Hepatocyte (in vitro differentiated cells): ENCODE data around the gene GRIK4. TPM values are rescaled to one million over a fixed set of nuclear protein-coding genes. Genes with fewer than 3 reads are reported as not detected.

Experiments used
- DNase-seq: peaks from one replicate; pipeline ENCODE4 v3.0.0-alpha.2; 2016; ENCODE audit warnings: low spot score
- H2AFZ ChIP-seq: fragments of 200-600 bp; sonication (generic); 2 replicates; pipeline ENCODE4 v1.6.0; 2016; ENCODE audit warnings: antibody characterized with exemption, mild to moderate bottlenecking
- H3K27ac ChIP-seq: fragments of 200-600 bp; sonication (generic); 2 replicates; pipeline ENCODE4 v1.5.1; 2016; ENCODE audit warnings: mild to moderate bottlenecking
- H3K27me3 ChIP-seq: fragments of 200-600 bp; sonication (generic); 2 replicates; pipeline ENCODE4 v1.6.1; 2016
- H3K36me3 ChIP-seq: fragments of 200-600 bp; sonication (generic); replicated peaks from 2 replicates; pipeline ENCODE4 v1.5.1; 2016; ENCODE audit warnings: low read depth; ENCODE audit not compliant: insufficient read depth
- H3K4me1 ChIP-seq: fragments of 200-600 bp; sonication (generic); 2 replicates; pipeline ENCODE4 v1.5.1; 2016; ENCODE audit warnings: mild to moderate bottlenecking, moderate library complexity; ENCODE audit not compliant: insufficient read depth
- H3K4me2 ChIP-seq: fragments of 200-600 bp; sonication (generic); 2 replicates; pipeline ENCODE4 v1.6.0; 2016
- H3K4me3 ChIP-seq: fragments of 200-600 bp; sonication (generic); 2 replicates; pipeline ENCODE4 v1.5.1; 2016; ENCODE audit warnings: mild to moderate bottlenecking
- H3K79me2 ChIP-seq: fragments of 200-600 bp; sonication (generic); 2 replicates; pipeline ENCODE4 v1.6.0; 2017; ENCODE audit warnings: mild to moderate bottlenecking
- H3K9me2 ChIP-seq: fragments of 200-600 bp; sonication (generic); replicated peaks from 2 replicates; pipeline ENCODE4 v1.6.0; 2017; ENCODE audit warnings: mild to moderate bottlenecking; ENCODE audit not compliant: insufficient read depth
- H3K9me3 ChIP-seq: fragments of 200-600 bp; sonication (generic); 2 replicates; pipeline ENCODE4 v1.5.1; 2016; ENCODE audit warnings: low read depth, mild to moderate bottlenecking
- H4K20me1 ChIP-seq: fragments of 200-600 bp; sonication (generic); 2 replicates; pipeline ENCODE4 v1.6.0; 2016; ENCODE audit warnings: mild to moderate bottlenecking; ENCODE audit not compliant: insufficient read depth, poor library complexity, severe bottlenecking
- CTCF ChIP-seq: fragments of 200-600 bp; sonication (generic); IDR thresholded peaks from 2 replicates; pipeline ENCODE4 v1.5.1; 2016; ENCODE audit warnings: antibody characterized with exemption, mild to moderate bottlenecking; ENCODE audit not compliant: poor library complexity
- EZH2 ChIP-seq: fragments of 200-600 bp; sonication (generic); IDR thresholded peaks from 2 replicates; pipeline ENCODE4 v1.6.1; 2016; ENCODE audit warnings: antibody characterized with exemption, mild to moderate bottlenecking, borderline replicate concordance
- EZH2phosphoT487 ChIP-seq: fragments of 200-600 bp; sonication (generic); IDR thresholded peaks from one replicate; pipeline ENCODE4 v1.6.1; 2018; ENCODE audit warnings: antibody characterized with exemption, mild to moderate bottlenecking, low read depth, moderate library complexity; ENCODE audit not compliant: unreplicated experiment, severe bottlenecking
- WGBS: methylation state at CpG from one replicate; pipeline ENCODE4 v1.1.6; 2016; ENCODE audit warnings: low lambda C conversion rate; ENCODE audit errors: missing lambda C conversion rate; 5-methylcytosine and 5-hydroxymethylcytosine counted together
- polyA plus RNA-seq: library from polyadenylated mRNA; unstranded; fragments of >200 nt; fragmentation: Nextera tagmentation; extraction: Ambion mirVana; gene quantifications from 2 replicates; pipeline ENCODE4 v1.2.1, GENCODE V29; 2016
- total RNA-seq: library from RNA; depleted of rRNA; stranded (reverse); fragments of >200 nt; gene quantifications from 2 replicates; pipeline ENCODE4 v1.2.3, GENCODE V29; 2014

GRIK4 gene
- total and polyA plus RNA-seq, 2 experiments from 2014 or later = 1.5 to 2.3 TPM

GRCh38 chr11:120532832-120533196, 21.3 kb downstream of the GRIK4 start:
- Histone ChIP-seq H3K9me3 (no peaks in the 10 kb centered on the region), H3K4me1 (peaks cover 10% of the 10 kb centered on the region), H3K9me2 (no peaks in the 10 kb centered on the region), H3K27me3 (peaks cover 5% of the 10 kb centered on the region), H3K4me3 (no peak overlapping the region), H3K79me2 (no peaks in the 10 kb centered on the region), H4K20me1 (no peaks in the 10 kb centered on the region), H3K4me2 (no peak overlapping the region), H3K36me3 (no peaks in the 10 kb centered on the region), H3K27ac (no peak overlapping the region), H2AFZ (no peak overlapping the region)
- no peak for DNase-seq
- 70% methylated on average over 5 of the region's 5 CpGs for WGBS
- no peak for TF ChIP-seq EZH2
- TF ChIP-seq CTCF = no peak
- TF ChIP-seq EZH2phosphoT487 = no peak

- 94% methylated on average over 13 of the region's 13 CpGs for WGBS
- Histone ChIP-seq H4K20me1 (no peaks in the 10 kb centered on the region), H3K79me2 (no peaks in the 10 kb centered on the region), H3K4me3 (no peak overlapping the region), H3K27me3 (no peaks in the 10 kb centered on the region), H3K4me2 (no peak overlapping the region), H3K9me3 (no peaks in the 10 kb centered on the region), H3K4me1 (peaks cover 14% of the 10 kb centered on the region), H3K36me3 (no peaks in the 10 kb centered on the region), H3K27ac (no peak overlapping the region), H3K9me2 (no peaks in the 10 kb centered on the region), H2AFZ (no peak overlapping the region)
- TF ChIP-seq EZH2 (no peak), CTCF (no peak), EZH2phosphoT487 (no peak)
- no peak for DNase-seq
These were observed 24.7 kb downstream of the GRIK4 start for GRCh38 chr11:120536091-120536796.

GRCh38 chr11:120536797-120537169, 25.2 kb downstream of the GRIK4 start:
- WGBS = 90% methylated on average over 11 of the region's 11 CpGs
- no peaks in the 10 kb centered on the region for H3K9me3 ChIP-seq
- DNase-seq = no peak
- no peaks in the 10 kb centered on the region for H4K20me1 ChIP-seq
- no peak overlapping the region for H3K4me2 ChIP-seq
- no peak overlapping the region for H2AFZ ChIP-seq
- H3K79me2 ChIP-seq = no peaks in the 10 kb centered on the region
- H3K36me3 ChIP-seq = no peaks in the 10 kb centered on the region
- H3K27ac ChIP-seq = no peak overlapping the region
- TF ChIP-seq EZH2 = no peak
- TF ChIP-seq CTCF = no peak
- TF ChIP-seq EZH2phosphoT487 = no peak
- no peak overlapping the region for H3K4me3 ChIP-seq
- H3K27me3 ChIP-seq = no peaks in the 10 kb centered on the region
- peaks cover 14% of the 10 kb centered on the region for H3K4me1 ChIP-seq
- no peaks in the 10 kb centered on the region for H3K9me2 ChIP-seq

- peaks cover 10% of the 10 kb centered on the region for H3K4me1 ChIP-seq
- H3K27me3 ChIP-seq = no peaks in the 10 kb centered on the region
- no peak overlapping the region for H2AFZ ChIP-seq
- WGBS = 92% methylated on average over 12 of the region's 12 CpGs
- H3K79me2 ChIP-seq = no peaks in the 10 kb centered on the region
- DNase-seq = no peak
- no peak overlapping the region for H3K4me2 ChIP-seq
- H3K36me3 ChIP-seq = no peaks in the 10 kb centered on the region
- no peaks in the 10 kb centered on the region for H3K9me3 ChIP-seq
- no peak for TF ChIP-seq EZH2
- TF ChIP-seq EZH2phosphoT487 = no peak
- TF ChIP-seq CTCF = no peak
- H3K27ac ChIP-seq = no peak overlapping the region
- H4K20me1 ChIP-seq = no peaks in the 10 kb centered on the region
- no peak overlapping the region for H3K4me3 ChIP-seq
- H3K9me2 ChIP-seq = no peaks in the 10 kb centered on the region
These were observed 26.4 kb downstream of the GRIK4 start for GRCh38 chr11:120537996-120538395.
